Osteocyte (in vitro differentiated cells): ENCODE measurements around the gene LGI4. TPM values are rescaled to one million over a fixed set of nuclear protein-coding genes. Genes with fewer than 3 reads are reported as not detected.
A peak's percentile ranks its signal among the peaks of the same experiment; 100 is the strongest.

Source experiments
- DNase-seq: peaks from one replicate; pipeline ENCODE4 v3.0.0; 2021; ENCODE audit warnings: mixed read lengths; ENCODE audit not compliant: unreplicated experiment; ENCODE audit errors: extremely low spot score
- H3K27ac Mint-ChIP-seq: one replicate; pipeline ENCODE4 v1.8.0; 2021; ENCODE audit warnings: mild to moderate bottlenecking, mixed read lengths; ENCODE audit not compliant: unreplicated experiment
- H3K27me3 Mint-ChIP-seq: one replicate; pipeline ENCODE4 v1.8.0; 2021; ENCODE audit warnings: mixed read lengths; ENCODE audit not compliant: unreplicated experiment
- H3K36me3 Mint-ChIP-seq: one replicate; pipeline ENCODE4 v1.8.0; 2021; ENCODE audit warnings: mixed read lengths; ENCODE audit not compliant: unreplicated experiment
- H3K4me1 Mint-ChIP-seq: one replicate; pipeline ENCODE4 v1.8.0; 2021; ENCODE audit warnings: mixed read lengths; ENCODE audit not compliant: unreplicated experiment
- H3K4me3 Mint-ChIP-seq: one replicate; pipeline ENCODE4 v1.8.0; 2021; ENCODE audit warnings: mild to moderate bottlenecking, moderate library complexity, mixed read lengths; ENCODE audit not compliant: unreplicated experiment
- H3K9me3 Mint-ChIP-seq: one replicate; pipeline ENCODE4 v1.8.0; 2021; ENCODE audit warnings: mixed read lengths; ENCODE audit not compliant: unreplicated experiment
- long read RNA-seq: library from polyadenylated mRNA; unstranded; transcript quantifications from one replicate; pipeline ENCODE4 v2.0.0, GENCODE V29; 2021
- total RNA-seq: library from RNA; stranded (reverse); gene quantifications from 2 replicates; pipeline ENCODE4 v1.2.1, GENCODE V29; 2021
- TF ChIP-seq, protein P1 (sequence below): fragments of 200-600 bp; sonication (generic); IDR thresholded peaks from 2 replicates; pipeline ENCODE4 v1.5.0; 2021; ENCODE audit warnings: antibody characterized with exemption, mild to moderate bottlenecking, moderate library complexity

LGI4 gene
- total RNA-seq, result 0.32 and 0.34 TPM in 2 replicates
- long read RNA-seq, result 0 reads

- Mint-ChIP-seq H3K27ac (no peak within 1 kb of the TSS), H3K36me3 (no peaks in the 10 kb centered on the region), H3K4me3 (no peak within 1 kb of the TSS), H3K9me3 (no peaks in the 10 kb centered on the region), H3K4me1 (peaks cover 15% of the 10 kb centered on the region), H3K27me3 (peaks cover 16% of the 10 kb centered on the region)
- DNase-seq, result no peak
- TF ChIP-seq, protein P1, sequence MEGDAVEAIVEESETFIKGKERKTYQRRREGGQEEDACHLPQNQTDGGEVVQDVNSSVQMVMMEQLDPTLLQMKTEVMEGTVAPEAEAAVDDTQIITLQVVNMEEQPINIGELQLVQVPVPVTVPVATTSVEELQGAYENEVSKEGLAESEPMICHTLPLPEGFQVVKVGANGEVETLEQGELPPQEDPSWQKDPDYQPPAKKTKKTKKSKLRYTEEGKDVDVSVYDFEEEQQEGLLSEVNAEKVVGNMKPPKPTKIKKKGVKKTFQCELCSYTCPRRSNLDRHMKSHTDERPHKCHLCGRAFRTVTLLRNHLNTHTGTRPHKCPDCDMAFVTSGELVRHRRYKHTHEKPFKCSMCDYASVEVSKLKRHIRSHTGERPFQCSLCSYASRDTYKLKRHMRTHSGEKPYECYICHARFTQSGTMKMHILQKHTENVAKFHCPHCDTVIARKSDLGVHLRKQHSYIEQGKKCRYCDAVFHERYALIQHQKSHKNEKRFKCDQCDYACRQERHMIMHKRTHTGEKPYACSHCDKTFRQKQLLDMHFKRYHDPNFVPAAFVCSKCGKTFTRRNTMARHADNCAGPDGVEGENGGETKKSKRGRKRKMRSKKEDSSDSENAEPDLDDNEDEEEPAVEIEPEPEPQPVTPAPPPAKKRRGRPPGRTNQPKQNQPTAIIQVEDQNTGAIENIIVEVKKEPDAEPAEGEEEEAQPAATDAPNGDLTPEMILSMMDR, result no peak
Observed at GRCh38 chr19:35134601-35135242, at the start of gene LGI4. LGI4 (minus strand) TSS chr19:35135059; CDS start chr19:35134680, 379 bp downstream.

GRCh38 chr19:35184267-35184666, 49.4 kb upstream of the LGI4 start:
- TF ChIP-seq, protein P1, result no peak

GRCh38 chr19:35181387-35181786, 46.5 kb upstream of the LGI4 start:
- Mint-ChIP-seq H3K27me3 (peaks cover 16% of the 10 kb centered on the region), H3K4me1 (no peaks in the 10 kb centered on the region), H3K4me3 (no peak overlapping the region), H3K27ac (no peak overlapping the region), H3K36me3 (no peaks in the 10 kb centered on the region), H3K9me3 (peaks cover 13% of the 10 kb centered on the region)
- no peak for DNase-seq
- TF ChIP-seq, protein P1, result no peak

More at GRCh38 chr19:35184267-35184666, 49.4 kb upstream of the LGI4 start:
- H3K4me1 Mint-ChIP-seq, result no peaks in the 10 kb centered on the region
- H3K9me3 Mint-ChIP-seq, result peaks cover 19% of the 10 kb centered on the region
- peaks cover 22% of the 10 kb centered on the region for H3K27me3 Mint-ChIP-seq
- no peaks in the 10 kb centered on the region for H3K36me3 Mint-ChIP-seq
- no peak overlapping the region for H3K27ac Mint-ChIP-seq
- H3K4me3 Mint-ChIP-seq, result no peak overlapping the region
- no peak for DNase-seq

GRCh38 chr19:35179830-35180229, 45.0 kb upstream of the LGI4 start:
- Mint-ChIP-seq H3K36me3 (no peaks in the 10 kb centered on the region), H3K27me3 (peaks cover 16% of the 10 kb centered on the region), H3K4me3 (no peak overlapping the region), H3K27ac (no peak overlapping the region), H3K4me1 (peaks cover 2% of the 10 kb centered on the region), H3K9me3 (peaks cover 10% of the 10 kb centered on the region)
- TF ChIP-seq, protein P1, result no peak
- DNase-seq, result no peak

DNA sequence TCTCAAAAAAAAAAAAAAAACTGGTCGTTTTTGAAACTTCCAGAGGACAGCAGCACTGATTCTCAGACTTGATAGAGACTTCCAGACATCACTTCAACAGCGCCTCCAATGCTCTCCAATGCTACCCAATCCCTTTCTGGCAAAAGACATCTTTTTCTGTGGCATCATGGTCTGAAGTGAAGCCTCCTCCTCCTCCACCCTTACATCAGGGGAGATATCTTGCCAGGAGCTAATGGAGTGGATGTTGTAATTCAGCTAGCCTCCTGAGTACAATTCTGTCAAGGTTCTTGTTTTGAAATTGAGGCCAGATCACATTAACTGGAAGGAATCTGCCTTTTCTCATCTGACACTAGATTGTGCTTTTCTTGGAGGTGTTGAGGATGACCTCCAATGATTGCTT, 43.8 kb upstream of the LGI4 start:
- peak; percentile 10 for DNase-seq
- Mint-ChIP-seq H3K27me3 (peaks cover 9% of the 10 kb centered on the region), H3K27ac (no peak overlapping the region), H3K4me1 (peaks cover 2% of the 10 kb centered on the region), H3K4me3 (no peak overlapping the region), H3K36me3 (no peaks in the 10 kb centered on the region), H3K9me3 (no peaks in the 10 kb centered on the region)
- TF ChIP-seq, protein P1, result no peak
